ENCODE results near the gene ING5. TPM values are rescaled to one million over a fixed set of nuclear protein-coding genes. Genes with fewer than 3 reads are reported as not detected.

ING5 gene
- 21.3 to 24.0 TPM (median 22.8 TPM) in 5 replicates for total RNA-seq (2022; extraction: Qiagen RNA extraction)

GRCh38 chr2:241701399-241702154 is at the start of gene ING5:
ING5 (plus strand) TSS chr2:241702039; CDS start chr2:241702066, 27 bp downstream.

GRCh38 chr2:241686650-241687425 is 15.0 kb upstream of the ING5 start, which contains the start of gene DTYMK:
DTYMK (minus strand) TSS chr2:241686815; CDS start chr2:241686783, 32 bp downstream.

GRCh38 chr2:241734467-241735208 is 32.8 kb downstream of the ING5 start, which contains the start of gene D2HGDH:
D2HGDH (plus strand) TSS chr2:241734630; CDS start chr2:241735225, 595 bp downstream.

GRCh38 chr2:241776336-241777169 is 74.7 kb downstream of the ING5 start, which contains the start of gene GAL3ST2:
GAL3ST2 (plus strand) TSS chr2:241776822; CDS start chr2:241776956, 134 bp downstream.

Other genes starting within 250 kb of the ING5 start
- gene STK25, start 193.5 kb upstream of the ING5 start, total RNA-seq (2022; extraction: Qiagen RNA extraction), result 91.2 to 122 TPM (median 115 TPM) in 5 replicates
- 24.8 to 38.6 TPM (median 35.9 TPM) in 5 replicates for gene BOK, start 143.3 kb upstream of the ING5 start, total RNA-seq (2022; extraction: Qiagen RNA extraction)
- gene THAP4, start 64.9 kb upstream of the ING5 start, total RNA-seq (2022; extraction: Qiagen RNA extraction), result 59.9 to 83.3 TPM (median 79.0 TPM) in 5 replicates
- gene ATG4B, start 64.3 kb upstream of the ING5 start, total RNA-seq (2022; extraction: Qiagen RNA extraction), result 47.1 to 68.7 TPM (median 53.9 TPM) in 5 replicates
- 118 to 164 TPM (median 137 TPM) in 5 replicates for gene DTYMK, start 15.2 kb upstream of the ING5 start, total RNA-seq (2022; extraction: Qiagen RNA extraction)
- 6.7 to 11.6 TPM (median 11.2 TPM) in 5 replicates for gene D2HGDH, start 32.6 kb downstream of the ING5 start, total RNA-seq (2022; extraction: Qiagen RNA extraction)
- gene GAL3ST2, start 74.8 kb downstream of the ING5 start, total RNA-seq (2022; extraction: Qiagen RNA extraction), result 0.13 to 0.35 TPM (median 0.32 TPM) in 5 replicates
- gene NEU4, start 107.2 kb downstream of the ING5 start, total RNA-seq (2022; extraction: Qiagen RNA extraction), result 0.07 to 0.41 TPM (median 0.24 TPM) in 5 replicates
- not detected in 5 replicates for gene PDCD1, start 156.9 kb downstream of the ING5 start, total RNA-seq (2022; extraction: Qiagen RNA extraction)
- gene RTP5, start 167.7 kb downstream of the ING5 start, total RNA-seq (2022; extraction: Qiagen RNA extraction), result not detected in 5 replicates